AG04449 (cell line): ENCODE measurements around the gene CTPS2.

Source experiments
- CTCF ChIA-PET: fragments of 350-600 bp; formaldehyde crosslinking; extraction: SDS; loops from one replicate; lab custom pipeline; 2021; ENCODE audit warnings: antibody characterized with exemption; lab: Yijun Ruan, JAX
- POLR2A ChIA-PET: fragments of 400-600, 350-600 bp; formaldehyde crosslinking; extraction: SDS; loops from one replicate; lab custom pipeline; 2020; ENCODE audit warnings: antibody characterized with exemption, inconsistent platforms; lab: Yijun Ruan, JAX
- DNase-seq: peaks from one replicate; pipeline ENCODE4 v3.0.0-alpha.2; 2010; ENCODE audit warnings: low read depth, low spot score
- H3K4me3 ChIP-seq: 2 replicates; pipeline ENCODE4 v1.5.1; 2011; ENCODE audit warnings: low read depth, mild to moderate bottlenecking, control low read depth, low read length
- CTCF ChIP-seq: IDR thresholded peaks from one replicate; pipeline ENCODE4 v1.5.1; 2011; ENCODE audit warnings: mild to moderate bottlenecking, moderate library complexity, low read length, control low read depth, inconsistent platforms; ENCODE audit not compliant: insufficient read depth; ENCODE audit errors: missing control alignments

Gene CTPS2

GRCh38 chrX:16653424-16653823 lies 59.0 kb downstream of the CTPS2 start:
- DNase-seq, result no peak
- POLR2A ChIA-PET, result no interaction called here
- no peak for TF ChIP-seq CTCF
- H3K4me3 ChIP-seq, result no peak overlapping the region
- CTCF ChIA-PET, result no interaction called here

- CTCF ChIA-PET, result interaction anchor here (0.7 to 1.1 kb wide), 3 partner anchors 8 to 529 kb away, joined by 3 read pairs; no protein-coding TSS in a partner anchor
- POLR2A ChIA-PET, result interaction anchor here (1.0 kb wide), 1 partner anchor 9 kb away, joined by 3 read pairs; no protein-coding TSS in a partner anchor
- no peak overlapping the region for H3K4me3 ChIP-seq
- DNase-seq, result no peak
- no peak for TF ChIP-seq CTCF
These were observed 61.0 kb downstream of the CTPS2 start for GRCh38 chrX:16651391-16652024.

GRCh38 chrX:16649858-16650257 lies 62.6 kb downstream of the CTPS2 start, which contains the start of gene S100G:
TSS of gene S100G (plus strand) at chrX:16650158. CDS start at chrX:16651007, 849 bp downstream.
- CTCF ChIA-PET, result interaction anchor here (1.4 to 1.7 kb wide), 4 partner anchors 15 to 528 kb away, joined by 3 to 4 read pairs (median 4); no protein-coding TSS in a partner anchor
- POLR2A ChIA-PET, result interaction anchor here (0.6 kb wide), 1 partner anchor 283 kb away, joined by 3 read pairs; no protein-coding TSS in a partner anchor
- no peak for TF ChIP-seq CTCF

GRCh38 chrX:16646366-16647138 lies 65.9 kb downstream of the CTPS2 start:
- ChIA-PET POLR2A (no interaction called here), CTCF (no interaction called here)
- no peak overlapping the region for H3K4me3 ChIP-seq
- TF ChIP-seq CTCF, result no peak
- no peak for DNase-seq

More at GRCh38 chrX:16649858-16650257, 62.6 kb downstream of the CTPS2 start, which contains the start of gene S100G:
- DNase-seq, result no peak
- H3K4me3 ChIP-seq, result no peak within 1 kb of the TSS

- no peak for TF ChIP-seq CTCF
- POLR2A ChIA-PET, result interaction anchor here (0.7 to 1.1 kb wide), 3 partner anchors 9 to 181 kb away, joined by 3 read pairs; no protein-coding TSS in a partner anchor
- CTCF ChIA-PET, result interaction anchor here (0.6 to 1.4 kb wide), 2 partner anchors 9 to 198 kb away, joined by 3 to 4 read pairs; no protein-coding TSS in a partner anchor
- DNase-seq, result no peak
- no peak overlapping the region for H3K4me3 ChIP-seq
These were observed 69.3 kb downstream of the CTPS2 start for GRCh38 chrX:16643176-16643575.

- ChIA-PET CTCF (no interaction called here), POLR2A (no interaction called here)
- no peak overlapping the region for H3K4me3 ChIP-seq
- no peak for DNase-seq
- no peak for TF ChIP-seq CTCF
These were observed 71.6 kb downstream of the CTPS2 start for GRCh38 chrX:16640823-16641222.
